KMS-11 (cell line): ENCODE data around the gene UBE2E2.
"Not testable (repeated sequence)": the region's sequence is repeated elsewhere in the genome, so short reads cannot be mapped to it uniquely, and the experiment has no call there.

ENCODE experiments used
- H2AFZ ChIP-seq: fragments of 200-600 bp; sonication (generic); 2 replicates; pipeline ENCODE4 v1.6.1; 2016; ENCODE audit warnings: antibody characterized with exemption, mixed run types, low read depth
- H3K27ac ChIP-seq: fragments of 200-600 bp; sonication (generic); 2 replicates; pipeline ENCODE4 v1.6.1; 2016; ENCODE audit warnings: mild to moderate bottlenecking, mixed run types
- H3K27me3 ChIP-seq: fragments of 200-600 bp; sonication (generic); 2 replicates; pipeline ENCODE4 v1.6.1; 2017; ENCODE audit warnings: mild to moderate bottlenecking, low read depth, mixed run types, moderate library complexity; ENCODE audit not compliant: insufficient read depth
- H3K36me3 ChIP-seq: fragments of 200-600 bp; sonication (generic); 2 replicates; pipeline ENCODE4 v1.6.1; 2017; ENCODE audit warnings: mild to moderate bottlenecking, mixed run types; ENCODE audit not compliant: insufficient read depth
- H3K4me1 ChIP-seq: fragments of 200-600 bp; sonication (generic); 2 replicates; pipeline ENCODE4 v1.6.1; 2016; ENCODE audit warnings: mild to moderate bottlenecking, low read depth, mixed run types; ENCODE audit not compliant: poor library complexity, severe bottlenecking
- H3K4me2 ChIP-seq: fragments of 200-600 bp; sonication (generic); 2 replicates; pipeline ENCODE4 v1.7.0; 2016; ENCODE audit warnings: mild to moderate bottlenecking, mixed run types
- H3K4me3 ChIP-seq: fragments of 200-600 bp; sonication (generic); IDR thresholded peaks from 2 replicates; pipeline ENCODE4 v1.6.1; 2017; ENCODE audit warnings: low read depth, low read length, mixed read lengths; ENCODE audit not compliant: insufficient read depth
- H3K79me2 ChIP-seq: fragments of 200-600 bp; sonication (generic); 2 replicates; pipeline ENCODE4 v1.6.1; 2016; ENCODE audit warnings: low read depth, mixed run types; ENCODE audit not compliant: insufficient read depth
- H3K9ac ChIP-seq: fragments of 200-600 bp; sonication (generic); 2 replicates; pipeline ENCODE4 v1.6.1; 2016; ENCODE audit warnings: mild to moderate bottlenecking, mixed run types
- H4K20me1 ChIP-seq: fragments of 200-600 bp; sonication (generic); 2 replicates; pipeline ENCODE4 v1.6.1; 2016; ENCODE audit warnings: mild to moderate bottlenecking, mixed run types; ENCODE audit not compliant: insufficient read depth
- TF ChIP-seq, protein P1 (sequence below): fragments of 200-600 bp; sonication (generic); conservative IDR thresholded peaks from 2 replicates; pipeline ENCODE4 v1.6.1; 2017; ENCODE audit warnings: low read depth, mild to moderate bottlenecking, antibody characterized with exemption, low read length, moderate library complexity, mixed read lengths

UBE2E2 gene

GRCh38 chr3:23170291-23170690, 32.8 kb upstream of the UBE2E2 start:
- Histone ChIP-seq H4K20me1 (no peaks in the 10 kb centered on the region), H3K36me3 (no peaks in the 10 kb centered on the region), H2AFZ (no peak overlapping the region), H3K27ac (no peak overlapping the region), H3K4me1 (peaks cover 8% of the 10 kb centered on the region), H3K4me2 (no peak overlapping the region), H3K27me3 (no peaks in the 10 kb centered on the region), H3K4me3 (no peak overlapping the region), H3K79me2 (no peaks in the 10 kb centered on the region), H3K9ac (no peak overlapping the region)
- TF ChIP-seq, protein P1, sequence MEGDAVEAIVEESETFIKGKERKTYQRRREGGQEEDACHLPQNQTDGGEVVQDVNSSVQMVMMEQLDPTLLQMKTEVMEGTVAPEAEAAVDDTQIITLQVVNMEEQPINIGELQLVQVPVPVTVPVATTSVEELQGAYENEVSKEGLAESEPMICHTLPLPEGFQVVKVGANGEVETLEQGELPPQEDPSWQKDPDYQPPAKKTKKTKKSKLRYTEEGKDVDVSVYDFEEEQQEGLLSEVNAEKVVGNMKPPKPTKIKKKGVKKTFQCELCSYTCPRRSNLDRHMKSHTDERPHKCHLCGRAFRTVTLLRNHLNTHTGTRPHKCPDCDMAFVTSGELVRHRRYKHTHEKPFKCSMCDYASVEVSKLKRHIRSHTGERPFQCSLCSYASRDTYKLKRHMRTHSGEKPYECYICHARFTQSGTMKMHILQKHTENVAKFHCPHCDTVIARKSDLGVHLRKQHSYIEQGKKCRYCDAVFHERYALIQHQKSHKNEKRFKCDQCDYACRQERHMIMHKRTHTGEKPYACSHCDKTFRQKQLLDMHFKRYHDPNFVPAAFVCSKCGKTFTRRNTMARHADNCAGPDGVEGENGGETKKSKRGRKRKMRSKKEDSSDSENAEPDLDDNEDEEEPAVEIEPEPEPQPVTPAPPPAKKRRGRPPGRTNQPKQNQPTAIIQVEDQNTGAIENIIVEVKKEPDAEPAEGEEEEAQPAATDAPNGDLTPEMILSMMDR, result no peak

DNA sequence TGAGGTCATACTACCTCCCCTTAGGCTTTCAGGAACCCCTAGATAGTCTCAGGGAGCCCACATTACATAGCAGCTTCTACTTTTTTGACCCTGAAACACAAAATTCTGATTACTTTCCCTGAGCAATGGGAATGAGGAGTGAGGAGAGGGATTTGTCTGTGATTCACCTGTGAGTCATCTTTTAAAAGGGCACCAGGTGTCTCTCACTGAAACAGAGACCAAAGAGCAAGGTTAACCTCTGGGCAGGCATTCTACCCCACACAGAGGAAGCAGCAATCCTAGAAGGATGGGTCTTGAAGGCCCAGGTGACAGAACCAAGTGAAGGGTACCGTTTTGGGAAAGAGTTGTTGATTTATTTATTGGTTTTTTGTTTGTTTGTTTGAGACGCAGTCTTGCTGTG, 31.1 kb upstream of the UBE2E2 start:
- H2AFZ ChIP-seq, result no peak overlapping the region
- no peak overlapping the region for H3K27ac ChIP-seq
- no peak overlapping the region for H3K4me3 ChIP-seq
- no peaks in the 10 kb centered on the region for H3K79me2 ChIP-seq
- no peaks in the 10 kb centered on the region for H4K20me1 ChIP-seq
- H3K9ac ChIP-seq, result no peak overlapping the region
- H3K27me3 ChIP-seq, result no peaks in the 10 kb centered on the region
- TF ChIP-seq, protein P1, result no peak
- H3K36me3 ChIP-seq, result no peaks in the 10 kb centered on the region
- H3K4me1 ChIP-seq, result no peaks in the 10 kb centered on the region
- no peak overlapping the region for H3K4me2 ChIP-seq

- Histone ChIP-seq H3K27ac (no peak overlapping the region), H3K36me3 (no peaks in the 10 kb centered on the region), H2AFZ (no peak overlapping the region), H3K9ac (no peak overlapping the region), H3K4me1 (peaks cover 1% of the 10 kb centered on the region), H3K27me3 (no peaks in the 10 kb centered on the region), H3K79me2 (no peaks in the 10 kb centered on the region), H3K4me2 (no peak overlapping the region), H3K4me3 (no peak overlapping the region), H4K20me1 (no peaks in the 10 kb centered on the region)
- TF ChIP-seq, protein P1, result no peak
Measured at GRCh38 chr3:23174426-23175039, 28.6 kb upstream of the UBE2E2 start.

- no peaks in the 10 kb centered on the region for H3K27me3 ChIP-seq
- H3K4me1 ChIP-seq, result peaks cover 6% of the 10 kb centered on the region
- no peak overlapping the region for H3K27ac ChIP-seq
- no peak overlapping the region for H3K9ac ChIP-seq
- no peak overlapping the region for H3K4me3 ChIP-seq
- H3K79me2 ChIP-seq, result no peaks in the 10 kb centered on the region
- H4K20me1 ChIP-seq, result no peaks in the 10 kb centered on the region
- H3K36me3 ChIP-seq, result no peaks in the 10 kb centered on the region
- H3K4me2 ChIP-seq, result no peak overlapping the region
- TF ChIP-seq, protein P1, result no peak
- no peak overlapping the region for H2AFZ ChIP-seq
Measured at GRCh38 chr3:23175341-23176083, 27.6 kb upstream of the UBE2E2 start.

GRCh38 chr3:23176839-23177238, 26.3 kb upstream of the UBE2E2 start:
- H3K9ac ChIP-seq, H4K20me1 ChIP-seq, H3K4me2 ChIP-seq, H3K4me3 ChIP-seq, H3K27me3 ChIP-seq, H3K4me1 ChIP-seq, H3K27ac ChIP-seq, H3K79me2 ChIP-seq, H2AFZ ChIP-seq, H3K36me3 ChIP-seq: not testable (repeated sequence)
